Endothelial cell of umbilical vein (primary cell): ENCODE results near the gene FMN1. TPM values are rescaled to one million over a fixed set of nuclear protein-coding genes. Genes with fewer than 3 reads are reported as not detected.

Source experiments
- BruUV-seq: library from RNA; stranded (reverse); fragments of 400-500 nt; replicated peaks from 2 replicates; lab custom pipeline; 2021; lab: Mats Ljungman, UMichigan
- CTCF ChIA-PET: fragments of 300-600, 350-600 bp; sonication (Branson Sonifier 250); formaldehyde crosslinking; loops from one replicate; lab custom pipeline; 2021; ENCODE audit warnings: antibody characterized with exemption, inconsistent platforms; lab: Charles Lee
- POLR2A ChIA-PET: fragments of 300-600, 350-600 bp; sonication (Branson Sonifier 250); formaldehyde crosslinking; loops from one replicate; lab custom pipeline; 2021; ENCODE audit warnings: antibody characterized with exemption, inconsistent platforms; lab: Charles Lee
- DNase-seq: peaks from one replicate; pipeline ENCODE4 v3.0.0-alpha.2; 2011; ENCODE audit warnings: low read depth, low spot score
- FAIRE-seq: peaks from 2 replicates; lab custom pipeline; 2011; peaks lifted over from hg19 to GRCh38; lab: Jason Lieb, UNC
- H2AFZ ChIP-seq: 2 replicates; pipeline ENCODE4 v1.6.0; 2012; ENCODE audit warnings: low read depth, low read length, control low read depth, inconsistent platforms
- H3K27ac ChIP-seq: 2 replicates; pipeline ENCODE4 v1.5.1; 2011; ENCODE audit warnings: low read depth, mild to moderate bottlenecking, control low read depth, low read length, moderate library complexity; ENCODE audit not compliant: insufficient read depth
- H3K27me3 ChIP-seq, 2 experiments: 2 replicates each; pipeline versions ENCODE4 v1.6.0 to v1.6.1; 2011; ENCODE audit warnings: low read length in 2 of 2, mixed read lengths in 1 of 2; ENCODE audit not compliant: control insufficient read depth in 2 of 2, insufficient read depth in 2 of 2
- H3K36me3 ChIP-seq, 2 experiments: 2 replicates in 1 of 2; 3 replicates in 1 of 2; pipeline ENCODE4 v1.5.1; 2011; ENCODE audit warnings: low read length in 2 of 2, mild to moderate bottlenecking in 1 of 2, moderate library complexity in 1 of 2; ENCODE audit not compliant: control insufficient read depth in 2 of 2, insufficient read depth in 2 of 2; ENCODE audit errors: extremely low read depth in 1 of 2
- H3K4me1 ChIP-seq: 3 replicates; pipeline ENCODE4 v1.5.1; 2011; ENCODE audit warnings: mild to moderate bottlenecking, low read length; ENCODE audit not compliant: control insufficient read depth, insufficient read depth; ENCODE audit errors: extremely low read depth
- H3K4me2 ChIP-seq: 2 replicates; pipeline ENCODE4 v1.6.1; 2011; ENCODE audit warnings: low read length, control low read depth, mixed read lengths; ENCODE audit not compliant: insufficient read depth
- H3K4me3 ChIP-seq, 3 experiments: fragments of 200-600 bp in 1 of 3; sonication (generic), shearing (Covaris generic) in 1 of 3; replicated peaks in 1 of 3; 2 replicates each; pipeline ENCODE4 v1.5.1; 2011 to 2016; ENCODE audit warnings: control low read depth in 3 of 3, low read length in 3 of 3, mild to moderate bottlenecking in 2 of 3, inconsistent platforms in 1 of 3, low read depth in 1 of 3, moderate library complexity in 1 of 3; ENCODE audit not compliant: insufficient read depth in 1 of 3
- H3K79me2 ChIP-seq: 2 replicates; pipeline ENCODE4 v1.6.0; 2012; ENCODE audit warnings: low read length, inconsistent platforms; ENCODE audit not compliant: control insufficient read depth, insufficient read depth
- H3K9ac ChIP-seq: replicated peaks from 2 replicates; pipeline ENCODE3; 2011; ENCODE audit warnings: low read length, control low read depth; ENCODE audit not compliant: insufficient read depth; ENCODE audit errors: extremely low read depth
- H3K9me1 ChIP-seq: replicated peaks from 3 replicates; pipeline ENCODE4 v1.6.0; 2011; ENCODE audit warnings: mild to moderate bottlenecking, low read length; ENCODE audit not compliant: control insufficient read depth, insufficient read depth; ENCODE audit errors: extremely low read depth
- H3K9me3 ChIP-seq: replicated peaks from 2 replicates; pipeline ENCODE4 v1.5.1; 2012; ENCODE audit warnings: low read length, inconsistent platforms; ENCODE audit not compliant: control insufficient read depth, insufficient read depth
- H4K20me1 ChIP-seq: replicated peaks from 2 replicates; pipeline ENCODE3; 2011; ENCODE audit warnings: mild to moderate bottlenecking, low read length; ENCODE audit not compliant: control insufficient read depth, insufficient read depth; ENCODE audit errors: extremely low read depth
- CTCF ChIP-seq, 2 donors: IDR thresholded peaks; 1 replicate in 1 of 2; 2 replicates in 1 of 2; pipeline ENCODE4 v1.5.1; 2011; ENCODE audit warnings: low read length in 2 of 2, mild to moderate bottlenecking in 2 of 2, moderate library complexity in 2 of 2, control low read depth in 1 of 2, inconsistent platforms in 1 of 2, low read depth in 1 of 2; ENCODE audit not compliant: insufficient read depth in 1 of 2; ENCODE audit errors: extremely low read depth in 1 of 2
- EZH2 ChIP-seq: IDR thresholded peaks from 2 replicates; pipeline ENCODE4 v1.6.1; 2012; ENCODE audit warnings: borderline replicate concordance, low read depth, mild to moderate bottlenecking, moderate library complexity, low read length, inconsistent platforms; ENCODE audit not compliant: severe bottlenecking
- FOS ChIP-seq: IDR thresholded peaks from 2 replicates; pipeline ENCODE4 v1.6.1; 2011; ENCODE audit warnings: mild to moderate bottlenecking, low read length, moderate library complexity, borderline replicate concordance; ENCODE audit not compliant: insufficient read depth
- GATA2 ChIP-seq: IDR thresholded peaks from 2 replicates; pipeline ENCODE4 v1.7.0; 2011; ENCODE audit warnings: low read depth, mild to moderate bottlenecking, moderate library complexity, mixed read lengths, low read length; ENCODE audit not compliant: insufficient read length, insufficient read depth
- JUN ChIP-seq: IDR thresholded peaks from 2 replicates; pipeline ENCODE4 v1.6.1; 2011; ENCODE audit warnings: borderline replicate concordance, low read depth; ENCODE audit not compliant: insufficient read length, insufficient read depth
- MAX ChIP-seq: IDR thresholded peaks from 2 replicates; pipeline ENCODE4 v1.6.1; 2011; ENCODE audit not compliant: insufficient read depth, insufficient read length
- MYC ChIP-seq: IDR thresholded peaks from one replicate; pipeline ENCODE4 v1.6.1; 2011; ENCODE audit warnings: mild to moderate bottlenecking, low read depth, low read length
- POLR2A ChIP-seq: IDR thresholded peaks from 2 replicates; pipeline ENCODE4 v1.6.1; 2012; ENCODE audit warnings: low read depth, mild to moderate bottlenecking, control low read depth, low read length
- POLR2AphosphoS5 ChIP-seq: IDR thresholded peaks from 2 replicates; pipeline ENCODE4 v1.6.1; 2012; ENCODE audit warnings: low read depth, mild to moderate bottlenecking, control low read depth, low read length, moderate library complexity; ENCODE audit not compliant: insufficient read depth
- dilution Hi-C: fragments of 300-500 bp; cut with MboI; formaldehyde crosslinking; loops from one replicate; pipeline ENCODE4 v1.15.0; 2019; ENCODE audit warnings: low sequenced_read_pairs; ENCODE audit not compliant: extremely low pct_ligation_motif_present
- intact Hi-C: fragments of 100-400 bp; cut with micrococcal nuclease; formaldehyde crosslinking; loops from one replicate; pipeline ENCODE4 v1.10.0; 2022
- polyA plus RNA-seq, 4 experiments: library from polyadenylated mRNA; depleted of rRNA in 3 of 4; stranded (reverse) in 3 of 4; unstranded in 1 of 4; fragments of >200 nt; gene quantifications; 2 replicates each; pipeline versions ENCODE4 v1.2.1 to v1.2.3, GENCODE V29; 2011 to 2012; ENCODE audit warnings: missing spikeins in 1 of 4
- total RNA-seq: library from RNA; stranded (reverse); gene quantifications from 2 replicates; pipeline ENCODE4 v1.2.3, GENCODE V29; 2021

The FMN1 gene
- total and polyA plus RNA-seq, 2 donors (not counting 3 experiments of a cell fraction or from before 2014, with no cell fraction given): 0.01 to 0.29 TPM

GRCh38 chr15:33188641-33189257 lies 5.8 kb downstream of the FMN1 start:
- Histone ChIP-seq H3K27me3 (peaks cover 5 to 14% of the 10 kb centered on the region in 2 experiments), H3K9me1 (no peaks in the 10 kb centered on the region), H3K36me3 (no peaks in the 10 kb centered on the region), H3K9ac (no peak overlapping the region), H3K79me2 (no peaks in the 10 kb centered on the region), H2AFZ (no peak overlapping the region), H4K20me1 (no peaks in the 10 kb centered on the region), H3K9me3 (no peaks in the 10 kb centered on the region), H3K4me2 (no peak overlapping the region), H3K27ac (no peak overlapping the region), H3K4me1 (no peaks in the 10 kb centered on the region), H3K4me3 (no peak overlapping the region)
- dilution Hi-C loops: no loop called here
- DNase-seq (no peak), FAIRE-seq (no peak)
- TF ChIP-seq POLR2A: no peak
- no peak for TF ChIP-seq GATA2
- no peak for TF ChIP-seq EZH2
- TF ChIP-seq MAX: no peak
- TF ChIP-seq POLR2AphosphoS5: no peak
- TF ChIP-seq CTCF (IDR thresholded peaks at IDR 0.05; ENCODE audit: extremely low read depth in 1 of 2, insufficient read depth in 1 of 2, low read depth in 1 of 2, low read length in 2 of 2): no peak
- no peak for TF ChIP-seq JUN
- TF ChIP-seq FOS: no peak
- no peak for TF ChIP-seq MYC
- ChIA-PET CTCF (no interaction called here), POLR2A (no interaction called here)
- no TSS peak for BruUV-seq
- intact Hi-C loops: no loop called here
